Liver (tissue), 9 donors: ENCODE data around the gene CUTA. TPM values are rescaled to one million over a fixed set of nuclear protein-coding genes. Genes with fewer than 3 reads are reported as not detected.

Experiments used
- DNase-seq: peaks from one replicate; pipeline ENCODE4 v3.0.0-alpha.2; 2017; ENCODE audit warnings: low spot score
- H3K27ac ChIP-seq, 2 donors: one replicate each; pipeline ENCODE4 v1.7.0; 2013; ENCODE audit warnings: inconsistent platforms in 2 of 2, low read length in 2 of 2, control low read depth in 1 of 2, low read depth in 1 of 2, mild to moderate bottlenecking in 1 of 2
- H3K27me3 ChIP-seq, 4 donors: one replicate each; pipeline versions ENCODE4 v1.6.1 to v1.7.0; 2013; ENCODE audit warnings: low read length in 3 of 4, inconsistent platforms in 1 of 4, mild to moderate bottlenecking in 1 of 4, moderate library complexity in 1 of 4; ENCODE audit not compliant: control insufficient read depth in 4 of 4, insufficient read depth in 4 of 4
- H3K36me3 ChIP-seq, 4 donors: one replicate each; pipeline versions ENCODE4 v1.6.1 to v1.7.0; 2013; ENCODE audit warnings: low read length in 3 of 4, mild to moderate bottlenecking in 3 of 4, low read depth in 1 of 4, moderate library complexity in 1 of 4; ENCODE audit not compliant: control insufficient read depth in 4 of 4, insufficient read depth in 3 of 4
- H3K4me1 ChIP-seq, 4 donors: one replicate each; pipeline versions ENCODE4 v1.6.1 to v1.7.0; 2013; ENCODE audit warnings: low read length in 3 of 4, mild to moderate bottlenecking in 3 of 4, moderate library complexity in 1 of 4; ENCODE audit not compliant: control insufficient read depth in 4 of 4, insufficient read depth in 4 of 4
- H3K4me3 ChIP-seq, 3 donors: one replicate each; pipeline versions ENCODE4 v1.6.1 to v1.7.0; 2013; ENCODE audit warnings: low read length in 3 of 3, control low read depth in 1 of 3, low read depth in 1 of 3, mild to moderate bottlenecking in 1 of 3
- H3K9ac ChIP-seq, 2 donors: one replicate each; pipeline ENCODE4 v1.7.0; 2013; ENCODE audit warnings: low read length in 2 of 2, mild to moderate bottlenecking in 2 of 2, moderate library complexity in 2 of 2, control low read depth in 1 of 2, low read depth in 1 of 2
- H3K9me3 ChIP-seq, 4 donors: one replicate each; pipeline versions ENCODE4 v1.6.1 to v1.7.0; 2013; ENCODE audit warnings: low read length in 3 of 4; ENCODE audit not compliant: control insufficient read depth in 4 of 4
- ATF3 ChIP-seq: IDR thresholded peaks from 2 replicates; pipeline ENCODE4 v1.6.1; 2016; ENCODE audit warnings: antibody characterized with exemption
- EGR1 ChIP-seq, 2 donors: IDR thresholded peaks; 2 replicates each; pipeline ENCODE4 v1.6.1; 2016 to 2018; ENCODE audit warnings: antibody characterized with exemption in 2 of 2, low read depth in 2 of 2
- FOXA1 ChIP-seq: IDR thresholded peaks from 2 replicates; pipeline ENCODE4 v1.6.1; 2016; ENCODE audit warnings: antibody characterized with exemption
- FOXA2 ChIP-seq: IDR thresholded peaks from 2 replicates; pipeline ENCODE4 v1.6.1; 2016; ENCODE audit warnings: antibody characterized with exemption
- GABPA ChIP-seq, 2 donors: IDR thresholded peaks in 1 of 2; conservative IDR thresholded peaks in 1 of 2; 2 replicates each; pipeline ENCODE4 v1.6.1; 2016; ENCODE audit warnings: antibody characterized with exemption in 2 of 2, mild to moderate bottlenecking in 1 of 2, moderate library complexity in 1 of 2
- HNF4A ChIP-seq, 2 donors: conservative IDR thresholded peaks; 2 replicates each; pipeline ENCODE4 v1.6.1; 2016; ENCODE audit warnings: antibody characterized with exemption in 2 of 2, mild to moderate bottlenecking in 2 of 2
- HNF4G ChIP-seq: IDR thresholded peaks from 2 replicates; pipeline ENCODE4 v1.6.1; 2016; ENCODE audit warnings: antibody characterized with exemption
- JUND ChIP-seq, 2 donors: IDR thresholded peaks; 2 replicates each; pipeline ENCODE4 v1.6.1; 2016; ENCODE audit warnings: antibody characterized with exemption in 2 of 2
- NR2F2 ChIP-seq: IDR thresholded peaks from 2 replicates; pipeline ENCODE4 v1.6.1; 2016; ENCODE audit warnings: antibody characterized with exemption
- RAD21 ChIP-seq, 2 donors: IDR thresholded peaks; 2 replicates each; pipeline ENCODE4 v1.6.1; 2016; ENCODE audit warnings: antibody characterized with exemption in 2 of 2, mild to moderate bottlenecking in 2 of 2
- REST ChIP-seq: IDR thresholded peaks from 2 replicates; pipeline ENCODE4 v1.6.1; 2016; ENCODE audit warnings: antibody characterized with exemption, mild to moderate bottlenecking
- RXRA ChIP-seq, 2 donors: IDR thresholded peaks; 2 replicates each; pipeline ENCODE4 v1.6.1; 2017 to 2018; ENCODE audit warnings: antibody characterized with exemption in 2 of 2, mild to moderate bottlenecking in 1 of 2
- SP1 ChIP-seq: IDR thresholded peaks from 2 replicates; pipeline ENCODE4 v1.6.1; 2018; ENCODE audit warnings: antibody characterized with exemption, mild to moderate bottlenecking
- TAF1 ChIP-seq: conservative IDR thresholded peaks from 2 replicates; pipeline ENCODE4 v1.6.1; 2016; ENCODE audit warnings: antibody characterized with exemption, mild to moderate bottlenecking
- YY1 ChIP-seq: IDR thresholded peaks from 2 replicates; pipeline ENCODE4 v1.6.1; 2016; ENCODE audit warnings: antibody characterized with exemption, mild to moderate bottlenecking
- ZBTB33 ChIP-seq: IDR thresholded peaks from 2 replicates; pipeline ENCODE4 v1.6.1; 2016; ENCODE audit warnings: antibody characterized with exemption
- WGBS: extraction: QIAGEN DNeasy Blood & Tissue Kit; methylation state at CpG from one replicate; pipeline ENCODE4 v1.1.7; 2013; 5-methylcytosine and 5-hydroxymethylcytosine counted together
- polyA plus RNA-seq, 2 donors: library from polyadenylated mRNA; stranded (reverse) in 1 of 2; unstranded in 1 of 2; fragments of 200-250 nt in 1 of 2; fragments of >200 nt in 1 of 2; fragmentation: Nextera tagmentation in 1 of 2; extraction: Ambion mirVana in 1 of 2; gene quantifications; one replicate each; pipeline versions ENCODE4 v1.2.1 to v1.2.3, GENCODE V29; 2013 to 2015
- total RNA-seq, 2 donors: library from RNA; depleted of rRNA; stranded (reverse); fragments of >200 nt; gene quantifications; one replicate each; pipeline ENCODE4 v1.2.3, GENCODE V29; 2014
- TF ChIP-seq, protein P1 (sequence below): IDR thresholded peaks from 2 replicates; pipeline ENCODE4 v1.6.1; 2016; ENCODE audit warnings: antibody characterized with exemption
- TF ChIP-seq, protein P2 (sequence below): fragments of 150-350 bp; IDR thresholded peaks from 2 replicates; pipeline ENCODE4 v1.5.1; 2017; ENCODE audit warnings: improper control_type of control experiment, low read depth, low read length; ENCODE audit not compliant: missing input control
- donor health status: healthy.
- donor health status: healthy.
- donor health status: healthy.
- donor health status: healthy.
- donor health status: healthy.

Gene CUTA
- total and polyA plus RNA-seq, 4 donors = 33.1 to 164 (median 93.2) TPM

GRCh38 chr6:33406126-33406525 lies 11.8 kb downstream of the CUTA start:
- no peak for DNase-seq
- Histone ChIP-seq H3K4me3 (no peak overlapping the region), H3K27ac (no peak overlapping the region), H3K9ac (no peak overlapping the region), H3K27me3 (no peaks in the 10 kb centered on the region), H3K9me3 (no peaks in the 10 kb centered on the region), H3K36me3 (no peaks in the 10 kb centered on the region), H3K4me1 (peaks cover 0 to 3% (median 1%) of the 10 kb centered on the region in 4 donors)
- TF ChIP-seq ZBTB33 (no peak), JUND (IDR thresholded peaks at IDR 0.05) (no peak), YY1 (no peak), FOXA1 (no peak), EGR1 (IDR thresholded peaks at IDR 0.05; ENCODE audit: low read depth in 2 of 2) (no peak), SP1 (no peak), RAD21 (IDR thresholded peaks at IDR 0.05) (no peak), HNF4G (no peak), TAF1 (no peak), RXRA (IDR thresholded peaks at IDR 0.05) (no peak), REST (no peak)
- TF ChIP-seq, protein P1, sequence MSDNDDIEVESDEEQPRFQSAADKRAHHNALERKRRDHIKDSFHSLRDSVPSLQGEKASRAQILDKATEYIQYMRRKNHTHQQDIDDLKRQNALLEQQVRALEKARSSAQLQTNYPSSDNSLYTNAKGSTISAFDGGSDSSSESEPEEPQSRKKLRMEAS = no peak
- TF ChIP-seq, protein P2, sequence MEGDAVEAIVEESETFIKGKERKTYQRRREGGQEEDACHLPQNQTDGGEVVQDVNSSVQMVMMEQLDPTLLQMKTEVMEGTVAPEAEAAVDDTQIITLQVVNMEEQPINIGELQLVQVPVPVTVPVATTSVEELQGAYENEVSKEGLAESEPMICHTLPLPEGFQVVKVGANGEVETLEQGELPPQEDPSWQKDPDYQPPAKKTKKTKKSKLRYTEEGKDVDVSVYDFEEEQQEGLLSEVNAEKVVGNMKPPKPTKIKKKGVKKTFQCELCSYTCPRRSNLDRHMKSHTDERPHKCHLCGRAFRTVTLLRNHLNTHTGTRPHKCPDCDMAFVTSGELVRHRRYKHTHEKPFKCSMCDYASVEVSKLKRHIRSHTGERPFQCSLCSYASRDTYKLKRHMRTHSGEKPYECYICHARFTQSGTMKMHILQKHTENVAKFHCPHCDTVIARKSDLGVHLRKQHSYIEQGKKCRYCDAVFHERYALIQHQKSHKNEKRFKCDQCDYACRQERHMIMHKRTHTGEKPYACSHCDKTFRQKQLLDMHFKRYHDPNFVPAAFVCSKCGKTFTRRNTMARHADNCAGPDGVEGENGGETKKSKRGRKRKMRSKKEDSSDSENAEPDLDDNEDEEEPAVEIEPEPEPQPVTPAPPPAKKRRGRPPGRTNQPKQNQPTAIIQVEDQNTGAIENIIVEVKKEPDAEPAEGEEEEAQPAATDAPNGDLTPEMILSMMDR = no peak
- WGBS = 96% methylated on average over 17 of the region's 17 CpGs

- no peak overlapping the region for H3K9ac ChIP-seq
- H3K27me3 ChIP-seq = no peaks in the 10 kb centered on the region
- H3K4me1 ChIP-seq = peaks cover 0 to 3% (median 1%) of the 10 kb centered on the region in 4 donors
- no peak for TF ChIP-seq RAD21 (IDR thresholded peaks at IDR 0.05)
- TF ChIP-seq HNF4G = no peak
- TF ChIP-seq REST = no peak
- TF ChIP-seq NR2F2 = no peak
- TF ChIP-seq, protein P1 = no peak
- TF ChIP-seq HNF4A (conservative IDR thresholded peaks at IDR 0.05) = no peak
- no peak for TF ChIP-seq GABPA (IDR thresholded peaks at IDR 0.05 in 1 of 2, conservative IDR thresholded peaks at IDR 0.05 in 1 of 2)
- TF ChIP-seq ATF3 = no peak
- TF ChIP-seq YY1 = no peak
- no peak for TF ChIP-seq RXRA (IDR thresholded peaks at IDR 0.05)
- no peak for TF ChIP-seq FOXA2
- TF ChIP-seq, protein P2 = no peak
- TF ChIP-seq JUND (IDR thresholded peaks at IDR 0.05) = no peak
- no peaks in the 10 kb centered on the region for H3K36me3 ChIP-seq
- no peaks in the 10 kb centered on the region for H3K9me3 ChIP-seq
- no peak for DNase-seq
- no peak overlapping the region for H3K27ac ChIP-seq
- no peak overlapping the region for H3K4me3 ChIP-seq
- WGBS = 93% methylated on average over 15 of the region's 15 CpGs
Observed at GRCh38 chr6:33405386-33405940, 12.4 kb downstream of the CUTA start.
